Lung (tissue), 12 donors: ENCODE data around the gene PCDHGB7. TPM values are rescaled to one million over a fixed set of nuclear protein-coding genes. Genes with fewer than 3 reads are reported as not detected.
A peak's percentile ranks its signal among the peaks of the same experiment; 100 is the strongest.

Experiments
- ATAC-seq: fragments of 200-7000 bp; cut with Tn5 transposase; one replicate; pipeline ENCODE4 v1.9.1; 2020; ENCODE audit warnings: moderate number of reproducible peaks; ENCODE audit not compliant: insufficient read depth, low FRiP score
- DNase-seq, 3 donors: peaks; one replicate each; pipeline ENCODE4 v3.0.0-alpha.2; 2013 to 2017
- H3K27ac ChIP-seq, 2 donors: one replicate each; pipeline ENCODE4 v1.5.1; 2013; ENCODE audit warnings: mild to moderate bottlenecking in 2 of 2, moderate library complexity in 2 of 2, control low read depth in 1 of 2, inconsistent platforms in 1 of 2, low read depth in 1 of 2, low read length in 1 of 2
- H3K27me3 ChIP-seq, 3 donors: one replicate each; pipeline ENCODE4 v1.5.1; 2013; ENCODE audit warnings: low read length in 2 of 3; ENCODE audit not compliant: control insufficient read depth in 3 of 3, insufficient read depth in 3 of 3
- H3K36me3 ChIP-seq, 4 donors: one replicate each; pipeline ENCODE4 v1.5.1; 2013; ENCODE audit warnings: low read length in 4 of 4, mild to moderate bottlenecking in 1 of 4, moderate library complexity in 1 of 4; ENCODE audit not compliant: control insufficient read depth in 4 of 4, insufficient read depth in 4 of 4
- H3K4me1 ChIP-seq, 5 donors: one replicate each; pipeline ENCODE4 v1.5.1; 2013; ENCODE audit warnings: low read length in 5 of 5, mild to moderate bottlenecking in 2 of 5, moderate library complexity in 1 of 5; ENCODE audit not compliant: control insufficient read depth in 5 of 5, insufficient read depth in 5 of 5
- H3K4me3 ChIP-seq: one replicate; pipeline ENCODE4 v1.5.1; 2013; ENCODE audit warnings: mild to moderate bottlenecking, control low read depth, moderate library complexity
- H3K9ac ChIP-seq, 2 donors: one replicate each; pipeline ENCODE4 v1.5.1; 2013; ENCODE audit warnings: low read length in 2 of 2, control low read depth in 1 of 2; ENCODE audit not compliant: insufficient read depth in 1 of 2
- H3K9me3 ChIP-seq, 4 donors: one replicate each; pipeline ENCODE4 v1.5.1; 2013; ENCODE audit warnings: low read length in 3 of 4, mild to moderate bottlenecking in 1 of 4, moderate library complexity in 1 of 4; ENCODE audit not compliant: control insufficient read depth in 4 of 4, insufficient read depth in 3 of 4
- WGBS, 2 donors: extraction: QIAGEN DNeasy Blood & Tissue Kit; methylation state at CpG; one replicate each; pipeline ENCODE4 v1.1.7; 2013; 5-methylcytosine and 5-hydroxymethylcytosine counted together
- polyA plus RNA-seq, 2 donors: library from polyadenylated mRNA; stranded (reverse); fragments of 200-250 nt; gene quantifications; one replicate each; pipeline ENCODE4 v1.2.1, GENCODE V29; 2013
- total RNA-seq, 2 donors: library from RNA; depleted of rRNA in 1 of 2; stranded (reverse); fragments of >200 nt in 1 of 2; gene quantifications; one replicate each; pipeline ENCODE4 v1.2.1, GENCODE V29; 2014 to 2021
- TF ChIP-seq, protein P1 (sequence below): IDR thresholded peaks from 2 replicates; pipeline ENCODE4 v1.5.1; 2012; ENCODE audit warnings: mild to moderate bottlenecking; ENCODE audit errors: control extremely low read depth, extremely low read depth
- donor health status: control.
- donor health status: control.
- donor health status: Bipolar disorder and iron deficiency.
- donor health status: healthy.
- donor health status: DM: yes; HTN: yes; CAD: no.

PCDHGB7 gene
- total and polyA plus RNA-seq, 4 donors = 1.6 to 18.1 (median 10.6) TPM

DNA sequence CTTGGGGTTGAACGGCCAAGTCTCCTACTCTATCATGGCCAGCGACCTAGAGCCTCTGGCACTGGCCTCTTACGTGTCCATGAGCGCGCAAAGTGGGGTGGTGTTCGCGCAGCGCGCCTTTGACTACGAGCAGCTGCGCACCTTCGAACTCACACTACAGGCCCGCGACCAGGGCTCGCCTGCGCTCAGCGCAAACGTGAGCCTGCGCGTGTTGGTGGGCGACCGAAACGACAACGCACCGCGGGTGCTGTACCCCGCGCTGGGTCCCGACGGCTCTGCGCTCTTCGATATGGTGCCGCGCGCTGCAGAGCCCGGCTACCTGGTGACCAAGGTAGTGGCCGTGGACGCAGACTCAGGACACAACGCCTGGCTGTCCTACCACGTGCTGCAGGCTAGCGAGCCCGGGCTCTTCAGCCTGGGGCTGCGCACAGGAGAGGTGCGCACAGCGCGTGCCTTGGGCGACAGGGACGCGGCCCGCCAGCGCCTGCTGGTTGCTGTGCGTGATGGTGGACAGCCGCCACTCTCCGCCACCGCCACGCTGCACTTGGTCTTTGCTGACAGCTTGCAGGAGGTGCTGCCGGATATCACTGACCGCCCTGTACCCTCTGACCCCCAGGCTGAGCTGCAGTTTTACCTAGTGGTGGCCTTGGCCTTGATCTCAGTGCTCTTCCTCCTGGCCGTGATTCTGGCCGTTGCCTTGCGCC lies 17.8 kb upstream of the PCDHGB7 start:
- WGBS, 2 donors = 24 to 25% methylated on average over 61 of the region's 61 CpGs
- no peak overlapping the region for H3K4me3 ChIP-seq
- ATAC-seq = no peak
- H3K27me3 ChIP-seq = no peaks in the 10 kb centered on the region
- peaks cover 0 to 3% (median 0%) of the 10 kb centered on the region in 4 donors for H3K36me3 ChIP-seq
- no peak overlapping the region for H3K9ac ChIP-seq
- H3K9me3 ChIP-seq = peaks cover 3 to 40% (median 24%) of the 10 kb centered on the region in 4 donors
- TF ChIP-seq, protein P1, sequence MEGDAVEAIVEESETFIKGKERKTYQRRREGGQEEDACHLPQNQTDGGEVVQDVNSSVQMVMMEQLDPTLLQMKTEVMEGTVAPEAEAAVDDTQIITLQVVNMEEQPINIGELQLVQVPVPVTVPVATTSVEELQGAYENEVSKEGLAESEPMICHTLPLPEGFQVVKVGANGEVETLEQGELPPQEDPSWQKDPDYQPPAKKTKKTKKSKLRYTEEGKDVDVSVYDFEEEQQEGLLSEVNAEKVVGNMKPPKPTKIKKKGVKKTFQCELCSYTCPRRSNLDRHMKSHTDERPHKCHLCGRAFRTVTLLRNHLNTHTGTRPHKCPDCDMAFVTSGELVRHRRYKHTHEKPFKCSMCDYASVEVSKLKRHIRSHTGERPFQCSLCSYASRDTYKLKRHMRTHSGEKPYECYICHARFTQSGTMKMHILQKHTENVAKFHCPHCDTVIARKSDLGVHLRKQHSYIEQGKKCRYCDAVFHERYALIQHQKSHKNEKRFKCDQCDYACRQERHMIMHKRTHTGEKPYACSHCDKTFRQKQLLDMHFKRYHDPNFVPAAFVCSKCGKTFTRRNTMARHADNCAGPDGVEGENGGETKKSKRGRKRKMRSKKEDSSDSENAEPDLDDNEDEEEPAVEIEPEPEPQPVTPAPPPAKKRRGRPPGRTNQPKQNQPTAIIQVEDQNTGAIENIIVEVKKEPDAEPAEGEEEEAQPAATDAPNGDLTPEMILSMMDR = no peak
- no peak overlapping the region for H3K27ac ChIP-seq
- peaks cover 0 to 3% (median 0%) of the 10 kb centered on the region in 5 donors for H3K4me1 ChIP-seq
- no peak for DNase-seq

DNA sequence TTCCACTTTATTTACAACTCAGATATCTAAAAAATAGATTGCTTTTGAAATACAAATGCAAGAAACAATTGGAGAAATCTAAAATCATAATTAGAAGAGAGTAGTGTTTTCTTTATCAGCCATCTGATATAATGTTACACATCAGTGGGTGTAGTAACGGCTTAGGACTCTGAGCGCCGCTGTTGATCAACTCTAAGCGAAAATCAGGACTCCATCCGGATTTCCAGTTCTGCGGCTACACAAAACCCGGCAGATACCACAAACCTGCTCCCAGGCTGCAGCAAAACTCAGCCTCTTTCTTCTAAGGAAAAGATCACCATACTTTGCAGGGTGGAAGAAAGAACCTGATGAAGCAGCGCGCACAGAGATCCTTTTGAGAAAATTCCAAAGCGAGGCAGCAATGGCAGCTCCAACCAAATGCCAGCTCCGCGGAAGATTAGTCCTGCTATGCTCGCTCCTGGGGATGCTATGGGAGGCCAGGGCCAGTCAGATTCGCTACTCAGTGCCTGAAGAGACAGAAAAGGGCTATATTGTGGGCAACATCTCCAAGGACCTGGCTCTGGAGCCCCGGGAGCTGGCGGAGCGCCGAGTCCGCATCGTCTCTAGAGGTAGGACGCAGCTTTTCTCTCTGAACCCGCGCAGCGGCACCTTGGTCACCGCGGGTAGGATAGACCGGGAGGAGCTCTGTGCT lies 14.8 kb upstream of the PCDHGB7 start, which contains the start of gene PCDHGA9:
Gene PCDHGA9, plus strand, starts transcription at position 226 of the 691 bp plus-strand sequence. Its CDS starts 175 bp downstream, at position 401.
- Histone ChIP-seq H3K4me1 (peaks cover 0 to 4% (median 0%) of the 10 kb centered on the region in 5 donors), H3K4me3 (peak within 1 kb of the TSS; percentile 3), H3K9ac (peak within 1 kb of the TSS in 1 of 2 donors; percentile 1), H3K9me3 (peaks cover 3 to 47% (median 24%) of the 10 kb centered on the region in 4 donors), H3K27ac (no peak within 1 kb of the TSS), H3K36me3 (peaks cover 0 to 5% (median 0%) of the 10 kb centered on the region in 4 donors), H3K27me3 (no peaks in the 10 kb centered on the region)
- peak; percentile 37 to 45 (median 43) for DNase-seq
- TF ChIP-seq, protein P1 = no peak
- 17 to 19% methylated on average over 27 of the region's 27 CpGs for WGBS, 2 donors
- ATAC-seq = no peak

DNA sequence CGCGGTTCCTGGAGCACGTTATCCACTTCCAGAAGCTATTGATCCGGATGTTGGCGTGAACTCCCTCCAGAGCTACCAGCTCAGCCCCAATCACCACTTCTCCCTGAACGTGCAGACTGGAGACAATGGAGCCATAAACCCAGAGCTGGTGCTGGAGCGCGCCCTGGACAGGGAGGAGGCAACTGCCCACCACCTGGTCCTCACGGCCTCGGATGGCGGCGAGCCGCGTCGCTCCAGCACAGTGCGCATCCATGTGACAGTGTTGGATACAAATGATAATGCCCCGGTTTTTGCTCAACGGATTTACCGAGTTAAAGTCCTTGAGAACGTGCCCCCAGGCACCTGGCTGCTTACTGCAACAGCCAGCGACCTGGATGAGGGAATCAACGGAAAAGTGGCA lies 14.1 kb upstream of the PCDHGB7 start:
- no peaks in the 10 kb centered on the region for H3K27me3 ChIP-seq
- WGBS, 2 donors = 29 to 30% methylated on average over 20 to 22 of the region's 22 CpGs

More for the DNA sequence above, 14.1 kb upstream of the PCDHGB7 start:
- no peak overlapping the region for H3K27ac ChIP-seq
- peaks cover 0 to 4% (median 0%) of the 10 kb centered on the region in 5 donors for H3K4me1 ChIP-seq
- DNase-seq (no peak), ATAC-seq (no peak)
- TF ChIP-seq, protein P1 = no peak
- peaks cover 3 to 51% (median 24%) of the 10 kb centered on the region in 4 donors for H3K9me3 ChIP-seq
- no peak overlapping the region for H3K4me3 ChIP-seq
- no peak overlapping the region for H3K9ac ChIP-seq
- peaks cover 0 to 5% (median 0%) of the 10 kb centered on the region in 4 donors for H3K36me3 ChIP-seq
